ENCODE results near the gene SHCBP1L.

Gene SHCBP1L

DNA sequence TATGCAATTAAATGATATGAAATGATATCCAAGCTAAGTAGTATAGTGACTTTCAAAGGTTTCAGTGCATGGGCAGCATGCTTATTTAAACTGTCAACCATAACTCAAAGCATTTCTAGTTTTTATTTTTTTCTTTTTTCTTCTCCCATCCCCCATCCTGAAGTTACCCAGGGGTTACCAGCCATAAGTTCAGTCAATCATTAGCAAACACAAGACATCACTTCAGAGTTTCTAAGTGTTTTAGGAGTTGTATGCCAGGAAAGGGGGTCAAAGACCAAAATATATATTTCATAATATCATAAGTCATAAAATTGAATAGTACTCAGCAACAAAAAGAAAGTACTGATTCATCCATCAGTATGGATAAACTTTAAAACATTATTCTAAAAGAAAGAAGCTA is 85.1 kb downstream of the SHCBP1L start:
- Histone ChIP-seq H3K27ac (replicated peaks; ENCODE audit: low read length) (no peak overlapping the region), H2BK5ac (ENCODE audit: low read length) (no peak overlapping the region), H3K79me1 (ENCODE audit: low read depth, low read length) (peaks cover 2% of the 10 kb centered on the region), H2AFZ (ENCODE audit: low read length) (no peak overlapping the region), H3K27me3 (ENCODE audit: control insufficient read depth in 3 of 3, insufficient read depth in 3 of 3, low read depth in 1 of 3, low read length in 3 of 3) (no peaks in the 10 kb centered on the region), H4K91ac (ENCODE audit: low read depth, low read length, poor library complexity) (no peak overlapping the region), H3K9ac (ENCODE audit: low read depth, low read length, poor library complexity) (no peak overlapping the region), H3K4ac (ENCODE audit: low read length) (no peak overlapping the region), H3K23ac (ENCODE audit: low read depth, low read length, poor library complexity) (no peak overlapping the region), H2BK15ac (ENCODE audit: low read length) (no peak overlapping the region), H4K8ac (ENCODE audit: low read depth, low read length) (no peak overlapping the region), H2AK5ac (ENCODE audit: low read depth, low read length) (no peak overlapping the region), H3K14ac (ENCODE audit: low read length) (no peak overlapping the region), H3K36me3 (replicated peaks in 1 of 2; ENCODE audit: control insufficient read depth in 2 of 2, insufficient read depth in 2 of 2, low read length in 2 of 2) (peaks cover 32 to 100% of the 10 kb centered on the region in 2 donors), H3K18ac (ENCODE audit: low read length) (no peak overlapping the region), H3K9me3 (replicated peaks in 1 of 2; ENCODE audit: control insufficient read depth in 2 of 2, insufficient read depth in 1 of 2, low read depth in 1 of 2, low read length in 2 of 2) (peaks cover 0 to 22% of the 10 kb centered on the region in 2 donors), H2BK12ac (ENCODE audit: low read length) (no peak overlapping the region), H3K4me3 (ENCODE audit: low read length in 2 of 2) (no peak overlapping the region), H3K4me1 (ENCODE audit: control insufficient read depth in 2 of 2, insufficient read depth in 1 of 2, low read depth in 1 of 2, low read length in 2 of 2) (no peaks in the 10 kb centered on the region), H2BK120ac (ENCODE audit: low read depth, low read length) (no peak overlapping the region), H3K4me2 (ENCODE audit: insufficient read depth, low read length, poor library complexity, severe bottlenecking) (no peak overlapping the region)
- no peak for DNase-seq (ENCODE audit: low spot score)

DNA sequence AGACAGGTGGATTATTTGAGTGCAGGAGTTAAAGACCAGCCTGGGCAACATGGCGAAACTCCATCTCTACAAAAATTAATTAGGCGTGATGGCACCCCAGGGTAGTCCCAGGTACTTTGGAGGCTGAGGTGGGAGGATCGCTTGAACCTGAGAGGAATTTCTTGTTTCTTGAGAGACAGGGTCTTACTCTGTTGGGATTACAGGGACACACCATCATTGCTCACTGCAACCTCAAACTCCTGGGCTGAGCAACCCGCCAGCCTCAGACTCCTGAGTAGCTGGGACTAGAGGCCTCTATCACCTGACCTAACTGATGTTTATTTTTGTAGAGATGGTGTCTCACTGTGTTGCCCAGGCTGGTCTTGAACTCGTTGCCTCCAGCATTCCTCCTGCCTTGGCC is 89.0 kb downstream of the SHCBP1L start:
- no peak overlapping the region for H2AFZ ChIP-seq (ENCODE audit: low read length)
- H3K4me1 ChIP-seq (ENCODE audit: control insufficient read depth in 2 of 2, insufficient read depth in 1 of 2, low read depth in 1 of 2, low read length in 2 of 2), result no peaks in the 10 kb centered on the region
- no peak overlapping the region for H3K23ac ChIP-seq (ENCODE audit: low read depth, low read length, poor library complexity)
- H2BK15ac ChIP-seq (ENCODE audit: low read length), result no peak overlapping the region
- H3K4ac ChIP-seq (ENCODE audit: low read length), result no peak overlapping the region
- peaks cover 0 to 20% of the 10 kb centered on the region in 2 donors for H3K9me3 ChIP-seq (replicated peaks in 1 of 2; ENCODE audit: control insufficient read depth in 2 of 2, insufficient read depth in 1 of 2, low read depth in 1 of 2, low read length in 2 of 2)
- no peak overlapping the region for H3K9ac ChIP-seq (ENCODE audit: low read depth, low read length, poor library complexity)
- no peak overlapping the region for H2BK5ac ChIP-seq (ENCODE audit: low read length)
- H3K4me2 ChIP-seq (ENCODE audit: insufficient read depth, low read length, poor library complexity, severe bottlenecking), result no peak overlapping the region
- H3K27me3 ChIP-seq (ENCODE audit: control insufficient read depth in 3 of 3, insufficient read depth in 3 of 3, low read depth in 1 of 3, low read length in 3 of 3), result no peaks in the 10 kb centered on the region
- H4K8ac ChIP-seq (ENCODE audit: low read depth, low read length), result no peak overlapping the region
- no peak overlapping the region for H4K91ac ChIP-seq (ENCODE audit: low read depth, low read length, poor library complexity)
- H3K36me3 ChIP-seq (replicated peaks in 1 of 2; ENCODE audit: control insufficient read depth in 2 of 2, insufficient read depth in 2 of 2, low read length in 2 of 2), result peaks cover 32 to 100% of the 10 kb centered on the region in 2 donors
- no peak overlapping the region for H2AK5ac ChIP-seq (ENCODE audit: low read depth, low read length)
- H3K14ac ChIP-seq (ENCODE audit: low read length), result no peak overlapping the region
- H3K4me3 ChIP-seq (ENCODE audit: low read length in 2 of 2), result no peak overlapping the region
- H3K18ac ChIP-seq (ENCODE audit: low read length), result no peak overlapping the region
- no peak overlapping the region for H2BK12ac ChIP-seq (ENCODE audit: low read length)
- no peak overlapping the region for H2BK120ac ChIP-seq (ENCODE audit: low read depth, low read length)
- whole genome bisulfite sequencing, 2 donors (ENCODE audit: extremely low coverage in 2 of 2, insufficient read length in 2 of 2, insufficient replicate concordance in 1 of 2), result no CpG with 5 or more reads among the region's 5 CpGs
- no peaks in the 10 kb centered on the region for H3K79me1 ChIP-seq (ENCODE audit: low read depth, low read length)
- H3K27ac ChIP-seq (replicated peaks; ENCODE audit: low read length), result no peak overlapping the region
- no peak for DNase-seq (ENCODE audit: low spot score)

- Histone ChIP-seq H3K14ac (ENCODE audit: low read length) (no peak overlapping the region), H3K4ac (ENCODE audit: low read length) (no peak overlapping the region), H2AFZ (ENCODE audit: low read length) (no peak overlapping the region), H3K18ac (ENCODE audit: low read length) (no peak overlapping the region), H3K79me1 (ENCODE audit: low read depth, low read length) (no peaks in the 10 kb centered on the region), H3K27ac (replicated peaks; ENCODE audit: low read length) (no peak overlapping the region), H3K4me1 (ENCODE audit: control insufficient read depth in 2 of 2, insufficient read depth in 1 of 2, low read depth in 1 of 2, low read length in 2 of 2) (no peaks in the 10 kb centered on the region), H3K4me3 (ENCODE audit: low read length in 2 of 2) (no peak overlapping the region), H3K36me3 (replicated peaks in 1 of 2; ENCODE audit: control insufficient read depth in 2 of 2, insufficient read depth in 2 of 2, low read length in 2 of 2) (peaks cover 35 to 100% of the 10 kb centered on the region in 2 donors), H3K23ac (ENCODE audit: low read depth, low read length, poor library complexity) (no peak overlapping the region), H3K27me3 (ENCODE audit: control insufficient read depth in 3 of 3, insufficient read depth in 3 of 3, low read depth in 1 of 3, low read length in 3 of 3) (no peaks in the 10 kb centered on the region), H3K9ac (ENCODE audit: low read depth, low read length, poor library complexity) (no peak overlapping the region), H2AK5ac (ENCODE audit: low read depth, low read length) (no peak overlapping the region), H2BK12ac (ENCODE audit: low read length) (no peak overlapping the region), H3K9me3 (replicated peaks in 1 of 2; ENCODE audit: control insufficient read depth in 2 of 2, insufficient read depth in 1 of 2, low read depth in 1 of 2, low read length in 2 of 2) (peaks cover 0 to 10% of the 10 kb centered on the region in 2 donors), H4K91ac (ENCODE audit: low read depth, low read length, poor library complexity) (no peak overlapping the region), H2BK5ac (ENCODE audit: low read length) (no peak overlapping the region), H3K4me2 (ENCODE audit: insufficient read depth, low read length, poor library complexity, severe bottlenecking) (no peak overlapping the region), H2BK15ac (ENCODE audit: low read length) (no peak overlapping the region), H2BK120ac (ENCODE audit: low read depth, low read length) (no peak overlapping the region), H4K8ac (ENCODE audit: low read depth, low read length) (no peak overlapping the region)
- DNase-seq (ENCODE audit: low spot score), result no peak
- WGBS, 2 donors (ENCODE audit: extremely low coverage in 2 of 2, insufficient read length in 2 of 2, insufficient replicate concordance in 1 of 2), result no CpG with 5 or more reads among the region's 1 CpG
These were observed 90.1 kb downstream of the SHCBP1L start for GRCh38 chr1:182862827-182863226.

DNA sequence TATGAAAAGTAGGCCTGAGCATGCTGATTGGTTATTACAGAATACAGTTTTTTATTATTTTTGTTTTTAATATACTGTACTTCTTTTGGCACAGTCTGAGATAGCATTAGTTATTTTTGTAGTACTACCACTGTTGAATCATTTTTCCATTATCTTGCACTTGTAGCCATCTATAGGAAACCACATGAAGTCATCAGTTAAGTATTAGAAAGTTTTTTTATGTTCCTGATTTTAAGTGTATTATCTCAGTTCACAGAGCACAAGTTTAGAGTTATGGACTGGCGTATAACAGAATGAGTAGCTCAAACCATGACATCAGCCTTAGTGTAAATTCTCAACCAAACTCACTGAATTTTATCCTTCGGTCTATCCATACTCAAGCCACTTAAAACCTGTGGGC is 91.0 kb downstream of the SHCBP1L start:
- Histone ChIP-seq H3K79me1 (ENCODE audit: low read depth, low read length) (no peaks in the 10 kb centered on the region), H3K27me3 (ENCODE audit: control insufficient read depth in 3 of 3, insufficient read depth in 3 of 3, low read depth in 1 of 3, low read length in 3 of 3) (no peaks in the 10 kb centered on the region), H3K4ac (ENCODE audit: low read length) (no peak overlapping the region), H3K36me3 (replicated peaks in 1 of 2; ENCODE audit: control insufficient read depth in 2 of 2, insufficient read depth in 2 of 2, low read length in 2 of 2) (peaks cover 35 to 100% of the 10 kb centered on the region in 2 donors), H2AFZ (ENCODE audit: low read length) (no peak overlapping the region), H3K4me2 (ENCODE audit: insufficient read depth, low read length, poor library complexity, severe bottlenecking) (no peak overlapping the region), H3K14ac (ENCODE audit: low read length) (no peak overlapping the region), H2BK5ac (ENCODE audit: low read length) (no peak overlapping the region), H3K4me1 (ENCODE audit: control insufficient read depth in 2 of 2, insufficient read depth in 1 of 2, low read depth in 1 of 2, low read length in 2 of 2) (no peaks in the 10 kb centered on the region), H3K23ac (ENCODE audit: low read depth, low read length, poor library complexity) (no peak overlapping the region), H3K18ac (ENCODE audit: low read length) (no peak overlapping the region), H4K8ac (ENCODE audit: low read depth, low read length) (no peak overlapping the region), H3K4me3 (ENCODE audit: low read length in 2 of 2) (no peak overlapping the region), H4K91ac (ENCODE audit: low read depth, low read length, poor library complexity) (no peak overlapping the region), H2AK5ac (ENCODE audit: low read depth, low read length) (no peak overlapping the region), H3K9me3 (replicated peaks in 1 of 2; ENCODE audit: control insufficient read depth in 2 of 2, insufficient read depth in 1 of 2, low read depth in 1 of 2, low read length in 2 of 2) (peaks cover 0 to 4% of the 10 kb centered on the region in 2 donors), H3K27ac (replicated peaks; ENCODE audit: low read length) (no peak overlapping the region), H3K9ac (ENCODE audit: low read depth, low read length, poor library complexity) (no peak overlapping the region), H2BK15ac (ENCODE audit: low read length) (no peak overlapping the region), H2BK120ac (ENCODE audit: low read depth, low read length) (no peak overlapping the region), H2BK12ac (ENCODE audit: low read length) (no peak overlapping the region)
- DNase-seq (ENCODE audit: low spot score), result no peak
- no CpG with 5 or more reads among the region's 2 CpGs for WGBS, 2 donors (ENCODE audit: extremely low coverage in 2 of 2, insufficient read length in 2 of 2, insufficient replicate concordance in 1 of 2)
